HG02588 (cell line): Measurements from ENCODE around the gene ZNF611.
A peak's percentile ranks its signal among the peaks of the same experiment; 100 is the strongest.
"Not testable (repeated sequence)": the region's sequence is repeated elsewhere in the genome, so short reads cannot be mapped to it uniquely, and the experiment has no call there.

Source experiments
- ATAC-seq: cut with Tn5 transposase; IDR thresholded peaks from one replicate; pipeline ENCODE4 v1.9.1; 2021; ENCODE audit warnings: mild to moderate bottlenecking, moderate library complexity; ENCODE audit not compliant: unreplicated experiment

Gene ZNF611

DNA sequence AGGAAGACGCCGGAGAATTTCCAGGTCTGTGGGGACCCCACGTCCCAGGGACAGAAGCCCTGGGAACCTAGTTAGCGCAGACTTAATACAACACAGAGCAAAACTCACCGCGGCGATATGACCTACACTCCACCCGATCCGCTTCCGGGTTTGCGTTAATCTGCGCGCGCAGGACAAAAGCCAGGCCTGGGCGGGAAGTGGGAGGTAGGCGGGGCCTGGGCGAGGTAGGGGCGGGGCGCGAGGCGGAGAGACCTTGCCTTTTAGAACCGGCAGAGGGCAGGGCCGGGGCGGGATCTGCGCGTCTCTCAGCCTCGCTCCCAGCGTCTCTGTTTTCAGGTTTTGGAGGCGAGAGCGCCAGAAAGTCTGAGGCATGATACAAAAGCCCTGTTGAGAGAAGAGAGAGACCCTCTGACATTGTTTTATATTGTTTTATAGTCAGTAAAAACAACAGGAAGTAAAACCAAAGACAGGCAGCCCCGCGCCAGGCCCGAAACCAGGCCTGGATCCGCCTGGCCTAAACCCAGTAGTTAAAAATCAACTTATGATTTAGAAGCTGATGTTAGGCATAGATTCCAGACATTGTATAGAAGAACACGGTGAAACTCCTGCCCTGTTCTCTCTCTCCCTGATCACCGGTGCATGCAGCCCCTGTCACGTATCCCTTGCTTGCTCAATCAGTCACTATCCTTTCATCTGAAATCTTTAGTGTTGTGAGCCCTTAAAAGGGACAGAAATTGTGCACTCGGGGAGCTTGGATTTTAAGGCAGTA is at the start of gene ZNF611:
Gene ZNF611, minus strand, starts transcription at position 152 of the 769 bp plus-strand sequence. CDS start 19,150 bp downstream, outside the sequence.
- ATAC-seq: peak; percentile 84

DNA sequence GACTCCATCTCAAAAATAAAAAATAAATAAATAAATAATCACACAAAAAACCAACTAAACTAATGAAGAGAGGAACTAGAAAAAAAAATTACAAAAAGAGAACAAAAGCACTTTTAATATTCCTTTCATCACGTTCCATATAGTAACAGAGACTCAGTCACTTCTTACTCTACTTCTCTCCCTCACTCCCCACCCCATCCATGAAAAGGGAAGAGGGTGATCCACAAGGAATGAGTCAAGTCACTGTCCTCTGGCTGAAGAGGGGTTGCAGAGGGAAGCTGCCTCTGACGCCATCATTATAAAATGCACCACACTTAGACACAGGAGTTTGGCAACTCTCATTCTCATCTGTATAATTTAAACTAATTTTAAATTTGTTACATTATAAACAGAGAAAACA is 48.0 kb upstream of the ZNF611 start:
- not testable (repeated sequence) for ATAC-seq

DNA sequence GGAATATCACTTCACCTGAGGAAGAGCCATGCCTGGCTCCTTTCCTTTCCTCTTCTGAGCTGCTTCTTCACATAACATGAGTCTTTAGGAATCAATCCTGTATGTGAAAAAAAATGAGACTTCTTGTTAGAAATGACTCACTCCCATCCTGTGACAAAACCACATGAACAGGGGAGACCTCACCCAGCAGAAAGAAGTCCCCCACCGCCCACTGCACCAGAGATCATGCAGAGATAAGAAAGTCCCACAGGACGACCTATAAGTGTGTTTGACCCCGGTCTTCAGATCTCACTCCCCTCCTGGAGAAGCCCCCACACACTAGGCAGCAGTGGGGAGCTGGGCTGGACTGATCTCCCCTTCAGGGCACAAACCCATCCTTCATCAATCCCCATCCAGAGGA is 44.0 kb upstream of the ZNF611 start:
- ATAC-seq: no peak

DNA sequence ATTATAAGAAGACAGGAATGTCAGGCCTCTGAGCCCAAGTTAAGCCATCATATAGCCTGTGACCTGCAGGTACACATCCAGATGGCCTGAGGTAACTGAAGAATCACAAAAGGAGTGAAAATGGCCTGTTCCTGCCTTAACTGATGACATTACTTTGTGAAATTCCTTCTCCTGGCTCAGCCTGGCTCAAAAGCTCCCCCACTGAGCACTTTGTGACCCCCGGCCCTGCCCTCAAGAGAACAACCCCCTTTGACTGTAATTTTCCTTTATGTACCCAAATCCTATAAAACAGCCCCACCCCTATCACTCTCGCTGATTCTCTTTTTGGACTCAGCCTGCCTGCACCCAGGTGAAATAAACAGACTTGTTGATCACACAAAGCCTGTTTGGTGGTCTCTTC is 21.6 kb upstream of the ZNF611 start:
- ATAC-seq: not testable (repeated sequence)

DNA sequence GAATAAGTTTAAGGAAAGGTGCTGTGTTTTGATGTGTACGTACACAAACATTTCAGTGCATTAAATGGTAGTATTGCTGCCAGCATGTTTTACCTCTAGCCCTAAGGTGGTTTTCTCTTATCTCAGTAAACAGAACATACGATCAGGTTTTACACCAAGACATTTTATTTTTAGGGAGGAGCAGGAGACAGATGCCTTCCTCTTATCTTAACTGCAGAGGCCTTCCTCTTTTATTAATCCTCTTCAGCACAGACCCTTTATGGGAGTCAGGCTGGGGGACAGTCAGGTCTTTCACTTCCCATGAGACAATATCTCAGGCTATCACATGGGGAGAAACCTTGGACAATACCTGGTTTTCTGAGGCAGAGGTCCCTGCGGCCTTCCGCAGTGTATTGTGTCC is 14.9 kb upstream of the ZNF611 start:
- ATAC-seq: no peak

DNA sequence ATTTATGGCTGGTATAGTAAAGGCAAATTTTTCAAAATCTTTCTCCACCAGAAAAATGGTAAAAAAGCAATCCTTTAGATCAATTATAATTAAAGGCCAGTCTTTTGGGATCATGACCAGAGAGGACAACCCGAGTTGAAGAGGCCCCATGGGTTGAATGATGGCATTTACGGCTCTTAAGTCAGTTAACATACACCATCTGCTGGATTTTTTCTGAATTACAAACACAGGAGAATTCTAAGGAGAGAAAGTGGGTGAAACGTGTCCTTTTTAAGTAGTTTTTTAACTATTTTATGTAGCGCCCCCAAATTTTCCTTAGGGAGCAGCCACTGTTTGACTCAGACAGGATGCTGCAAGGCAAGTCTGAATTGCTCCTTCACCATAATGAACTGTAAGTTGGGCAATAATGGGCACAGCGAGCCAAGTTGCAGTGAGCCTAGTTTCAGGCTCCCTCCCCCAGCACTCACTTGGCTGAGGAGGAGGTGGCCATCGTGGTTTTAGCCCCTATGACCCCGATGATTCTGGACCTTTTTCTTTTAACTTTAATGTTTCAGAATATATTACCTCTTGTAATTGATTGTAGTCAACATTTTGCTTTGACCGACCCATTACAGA is 13.6 kb upstream of the ZNF611 start:
- no peak for ATAC-seq

DNA sequence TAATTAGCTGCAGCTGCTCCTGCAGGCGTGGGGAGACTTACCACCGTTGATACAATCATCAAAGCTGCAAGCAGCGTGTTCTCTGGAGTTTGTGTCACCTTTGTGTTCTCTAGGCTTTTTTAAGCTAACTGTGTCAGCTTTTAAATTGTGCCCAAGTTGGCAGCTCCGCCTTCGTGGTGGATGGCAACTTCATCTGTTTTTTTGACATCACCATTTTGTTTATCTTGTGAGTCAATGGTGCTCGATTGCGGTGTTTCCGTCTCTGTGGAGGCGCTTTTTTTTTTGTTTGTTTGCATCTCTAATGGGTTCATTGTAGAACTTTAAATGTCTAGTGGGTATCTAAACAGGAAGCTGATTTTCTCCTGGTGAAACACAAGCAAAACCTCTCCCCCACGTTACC is 11.1 kb upstream of the ZNF611 start:
- not testable (repeated sequence) for ATAC-seq

DNA sequence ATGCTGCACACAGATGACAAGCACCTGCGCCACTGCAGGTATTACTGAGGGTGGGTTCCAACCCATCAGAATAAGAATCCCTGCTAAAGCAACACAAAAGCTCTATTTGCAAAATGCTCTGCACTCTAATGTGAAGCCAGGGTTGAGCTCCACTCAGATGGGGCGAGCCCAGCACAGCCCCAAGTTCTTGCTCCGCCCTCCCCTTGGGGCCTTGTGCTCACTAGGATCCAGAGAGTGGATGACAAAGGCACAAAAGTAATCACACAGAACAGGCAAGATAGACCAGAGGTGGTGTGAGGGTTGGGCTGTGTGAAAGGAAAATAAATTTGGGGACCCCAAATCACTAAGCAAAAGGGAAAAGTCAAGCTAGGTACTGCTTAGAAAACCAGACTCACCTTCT is 8.2 kb upstream of the ZNF611 start:
- ATAC-seq: no peak

DNA sequence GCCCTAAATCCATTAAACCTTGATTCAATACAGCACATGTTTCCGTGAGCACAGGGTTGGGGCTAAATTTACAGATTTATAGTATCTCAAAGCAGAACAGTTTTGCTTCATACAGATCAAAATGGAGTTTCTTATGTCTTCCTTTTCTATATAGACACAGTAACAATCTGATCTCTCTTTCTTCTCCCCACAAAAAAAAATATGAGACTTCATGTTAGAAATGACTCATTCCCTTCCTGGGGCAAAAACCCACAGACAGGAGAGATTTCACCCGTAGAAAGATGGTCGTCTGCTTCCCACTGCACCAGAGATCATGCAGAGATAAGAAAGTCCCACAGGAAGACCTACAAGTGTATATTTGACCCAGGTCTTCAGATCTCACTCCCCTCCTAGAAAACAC is 7.7 kb upstream of the ZNF611 start:
- ATAC-seq: no peak

DNA sequence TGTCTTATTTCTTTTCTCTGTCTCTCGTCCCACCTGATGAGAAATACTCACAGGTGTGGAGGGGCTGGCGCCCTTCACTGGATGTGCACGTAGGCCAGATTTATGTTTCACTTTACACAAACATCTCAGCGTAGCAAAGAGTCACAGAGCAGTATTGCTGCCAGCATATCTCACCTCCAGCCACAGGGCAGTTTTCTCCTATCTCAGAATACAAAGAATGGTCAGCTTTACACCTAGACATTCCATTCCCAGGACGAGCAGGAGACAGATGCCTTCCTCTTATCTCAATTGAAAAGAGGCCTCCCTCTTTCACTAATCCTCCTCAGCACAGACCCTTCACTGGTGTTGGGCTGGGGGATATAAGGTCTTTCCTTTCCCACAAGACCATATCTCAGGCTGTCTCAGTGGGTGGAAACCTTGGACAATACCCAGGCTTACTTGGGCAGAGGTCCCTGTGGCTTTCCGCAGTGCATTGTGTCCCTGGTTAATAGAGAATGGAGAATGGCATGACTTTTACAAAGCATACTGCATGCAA is 7.2 kb upstream of the ZNF611 start:
- ATAC-seq: no peak

DNA sequence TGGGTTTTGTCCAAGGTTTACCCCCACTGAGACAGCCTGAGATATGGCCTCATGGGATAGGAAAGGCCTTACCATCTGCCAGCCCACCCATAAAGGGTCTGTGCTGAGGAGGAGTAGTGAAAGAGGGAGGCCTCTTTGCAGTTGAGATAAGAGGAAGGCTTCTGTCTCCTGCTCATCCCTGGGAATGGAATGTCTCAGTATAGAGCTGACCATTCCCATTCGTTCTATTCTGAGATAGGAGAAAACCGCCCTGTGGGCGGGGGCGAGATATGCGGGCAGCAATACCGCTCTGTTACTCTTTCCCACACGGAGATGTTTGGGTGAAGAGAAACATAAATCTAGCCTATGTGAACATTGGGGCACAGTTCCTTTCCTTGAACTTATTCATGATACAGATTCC is 6.5 kb upstream of the ZNF611 start:
- ATAC-seq: not testable (repeated sequence)

DNA sequence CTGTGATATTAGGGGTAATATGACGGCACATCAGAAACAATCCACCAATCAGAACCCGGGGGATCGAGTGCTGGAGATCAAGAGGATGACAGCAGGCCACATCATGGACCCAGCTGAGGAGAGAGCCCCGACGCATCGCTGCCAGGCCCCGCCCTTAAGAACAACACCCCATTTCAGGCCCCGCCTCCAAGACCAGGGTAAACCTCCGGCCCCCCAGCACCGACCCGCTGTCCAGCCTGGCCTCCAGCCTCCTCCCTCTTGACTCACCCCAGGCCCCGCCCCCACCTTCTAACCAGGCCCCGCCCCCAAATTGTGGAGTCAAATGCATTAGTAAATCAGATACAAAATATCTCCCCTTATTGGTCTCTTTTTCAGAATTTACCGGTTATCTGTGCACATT is 4.7 kb upstream of the ZNF611 start:
- no peak for ATAC-seq

DNA sequence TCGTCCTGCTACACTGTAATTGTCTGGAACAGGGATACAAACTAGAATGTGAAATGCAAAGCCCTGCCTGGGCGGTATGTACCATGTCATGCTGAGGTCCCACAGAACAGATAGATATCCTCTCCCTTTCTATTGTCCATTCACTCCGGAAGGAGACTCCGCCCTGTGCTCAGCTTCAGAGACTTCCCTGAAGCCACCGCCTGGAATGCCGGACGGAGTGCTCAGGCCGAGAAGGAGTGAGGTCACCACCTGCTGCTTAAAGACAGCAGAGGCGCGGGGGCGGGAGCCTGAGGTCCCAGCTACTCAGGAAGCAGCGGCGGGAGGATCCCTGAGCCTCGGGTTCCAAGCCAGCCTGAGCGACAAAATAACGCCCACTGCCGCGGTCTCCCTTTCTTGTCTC is 890 bp upstream of the ZNF611 start:
- no peak for ATAC-seq

DNA sequence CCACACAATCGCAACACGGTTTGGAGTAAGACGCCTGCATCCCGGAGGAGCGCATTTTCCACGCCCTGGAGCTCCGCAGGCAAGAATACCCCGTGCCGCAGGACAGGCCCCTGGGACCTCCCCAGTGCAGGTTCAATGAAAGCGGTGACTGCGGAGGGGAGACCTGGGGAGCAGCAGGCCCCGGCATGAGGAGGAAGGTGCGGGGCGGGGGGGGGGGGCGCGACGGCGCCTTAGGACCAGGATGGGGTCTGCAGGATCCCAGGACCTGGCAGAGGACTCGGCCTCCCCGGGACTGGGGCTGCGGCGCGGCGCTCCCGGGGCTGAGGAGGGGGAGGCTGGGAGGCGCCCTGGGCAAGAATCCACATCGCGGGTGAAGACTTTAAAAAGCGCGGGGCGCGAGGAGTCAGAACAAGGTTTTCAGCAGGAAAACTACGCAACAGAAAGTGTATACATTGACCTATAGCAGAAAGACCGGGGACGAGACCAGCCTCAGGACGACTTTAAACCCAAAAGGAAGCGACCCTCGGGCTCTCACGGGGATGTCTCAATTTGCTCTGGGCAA is 432 bp downstream of the ZNF611 start:
- ATAC-seq: peak; percentile 26

DNA sequence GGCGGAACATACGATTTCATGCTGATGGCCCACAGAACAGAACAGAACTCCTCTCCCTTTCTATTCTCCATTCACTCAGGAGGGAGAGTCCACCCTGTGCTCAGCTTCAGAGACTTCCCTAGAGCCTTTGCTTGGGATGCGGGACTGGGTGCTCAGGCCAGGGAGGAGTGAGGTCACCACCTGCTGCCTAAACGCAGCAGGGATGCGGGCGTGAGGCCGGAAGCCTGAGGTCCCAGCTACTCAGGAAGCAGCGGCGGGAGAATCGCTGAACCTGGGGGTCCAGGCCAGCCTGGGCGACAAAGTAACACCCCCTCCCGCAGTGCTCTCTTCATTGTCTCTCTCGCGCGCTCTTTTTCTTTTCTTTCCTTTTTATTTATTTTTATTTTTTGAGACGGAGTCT is 8.8 kb downstream of the ZNF611 start:
- not testable (repeated sequence) for ATAC-seq

DNA sequence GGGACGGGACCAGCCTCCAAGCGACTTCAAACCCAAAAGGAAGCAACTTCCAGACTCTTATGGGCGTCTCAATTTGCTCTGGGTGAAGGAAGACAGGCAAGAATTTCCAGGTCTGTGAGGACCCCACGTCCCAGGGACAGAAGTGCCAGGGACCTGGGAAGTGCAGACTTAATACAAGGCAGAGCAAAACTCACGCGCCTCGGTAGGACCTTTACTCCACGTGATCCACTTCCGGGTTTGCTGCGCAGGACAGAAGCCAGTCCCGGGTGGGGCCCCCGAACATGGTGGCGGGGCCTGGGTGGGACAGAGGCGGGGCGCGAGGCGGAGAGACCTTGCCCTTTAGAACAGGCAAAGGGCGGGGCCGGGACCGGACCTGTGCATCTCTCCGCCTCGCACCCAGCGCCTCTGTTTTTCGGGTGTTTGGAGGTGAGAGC is 9.3 kb downstream of the ZNF611 start:
- ATAC-seq: no peak

DNA sequence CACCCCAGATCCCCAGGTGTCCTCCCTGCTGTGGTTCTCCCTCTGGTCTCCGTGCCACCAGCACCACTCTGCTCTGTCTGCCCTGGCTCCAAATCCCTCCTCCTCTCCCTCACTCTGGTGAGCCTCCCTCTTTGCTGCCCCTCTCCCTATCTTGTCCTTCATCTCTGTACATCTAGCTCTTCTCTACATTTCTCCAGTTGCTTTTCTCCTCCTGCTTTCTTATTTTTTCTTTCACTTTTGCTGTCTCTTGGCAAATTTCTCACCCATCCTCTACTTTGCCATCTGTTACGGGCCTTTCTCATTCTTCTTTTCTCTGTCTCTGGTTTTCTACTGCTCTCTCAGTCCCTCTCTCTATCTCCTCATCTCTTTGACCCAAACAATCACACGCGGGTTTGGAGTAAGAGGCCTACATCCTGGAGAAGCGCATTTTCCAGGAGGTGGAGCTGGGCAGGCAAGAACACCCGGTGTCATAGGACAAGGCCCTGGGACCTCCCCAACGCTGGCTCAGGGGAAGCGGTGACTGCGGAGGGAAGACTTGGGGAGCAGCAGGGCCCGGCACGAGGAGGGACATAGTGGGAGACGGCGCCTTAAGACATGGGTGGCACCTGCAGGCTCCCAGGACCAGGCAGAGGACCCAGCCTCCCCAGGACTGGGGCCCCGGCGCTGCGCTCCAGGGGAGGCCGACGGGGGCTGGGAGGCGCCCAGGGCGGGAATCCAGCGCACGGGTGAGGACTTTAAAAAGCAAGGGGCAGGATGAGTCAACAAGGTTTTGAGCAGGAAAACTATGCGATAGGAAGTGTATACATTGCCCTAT is 9.9 kb downstream of the ZNF611 start:
- no peak for ATAC-seq

DNA sequence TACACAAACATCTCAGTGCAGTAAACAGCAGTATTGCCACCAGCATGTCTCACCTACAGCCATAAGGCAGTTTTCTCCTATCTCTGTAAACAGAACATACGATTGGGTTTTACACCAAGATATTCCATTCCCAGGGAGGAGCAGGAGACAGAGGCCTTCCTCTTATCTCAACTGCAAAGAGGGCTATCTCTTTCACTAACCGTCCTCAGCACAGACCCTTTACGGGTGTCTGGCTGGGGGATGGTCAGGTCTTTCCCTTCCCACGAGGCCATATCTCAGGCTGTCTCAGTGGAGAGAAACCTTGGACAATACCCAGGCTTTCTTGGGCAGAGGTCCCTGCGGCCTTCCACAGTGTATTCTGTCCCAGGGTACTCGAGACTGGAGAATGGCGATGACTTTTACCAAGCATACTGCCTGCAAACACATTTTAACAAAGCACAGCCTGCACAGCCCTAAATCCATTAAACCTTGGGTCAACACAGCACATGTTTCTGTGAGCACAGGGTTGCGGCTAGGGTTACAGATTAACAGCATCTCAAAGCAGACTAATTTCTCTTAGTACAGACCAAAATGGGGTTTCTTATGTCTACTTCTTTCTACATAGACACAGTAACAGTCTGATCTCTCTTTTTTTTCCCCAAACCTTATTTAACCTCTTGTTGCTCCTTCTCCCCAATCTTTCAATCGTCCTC is 10.8 kb downstream of the ZNF611 start:
- ATAC-seq: not testable (repeated sequence)

DNA sequence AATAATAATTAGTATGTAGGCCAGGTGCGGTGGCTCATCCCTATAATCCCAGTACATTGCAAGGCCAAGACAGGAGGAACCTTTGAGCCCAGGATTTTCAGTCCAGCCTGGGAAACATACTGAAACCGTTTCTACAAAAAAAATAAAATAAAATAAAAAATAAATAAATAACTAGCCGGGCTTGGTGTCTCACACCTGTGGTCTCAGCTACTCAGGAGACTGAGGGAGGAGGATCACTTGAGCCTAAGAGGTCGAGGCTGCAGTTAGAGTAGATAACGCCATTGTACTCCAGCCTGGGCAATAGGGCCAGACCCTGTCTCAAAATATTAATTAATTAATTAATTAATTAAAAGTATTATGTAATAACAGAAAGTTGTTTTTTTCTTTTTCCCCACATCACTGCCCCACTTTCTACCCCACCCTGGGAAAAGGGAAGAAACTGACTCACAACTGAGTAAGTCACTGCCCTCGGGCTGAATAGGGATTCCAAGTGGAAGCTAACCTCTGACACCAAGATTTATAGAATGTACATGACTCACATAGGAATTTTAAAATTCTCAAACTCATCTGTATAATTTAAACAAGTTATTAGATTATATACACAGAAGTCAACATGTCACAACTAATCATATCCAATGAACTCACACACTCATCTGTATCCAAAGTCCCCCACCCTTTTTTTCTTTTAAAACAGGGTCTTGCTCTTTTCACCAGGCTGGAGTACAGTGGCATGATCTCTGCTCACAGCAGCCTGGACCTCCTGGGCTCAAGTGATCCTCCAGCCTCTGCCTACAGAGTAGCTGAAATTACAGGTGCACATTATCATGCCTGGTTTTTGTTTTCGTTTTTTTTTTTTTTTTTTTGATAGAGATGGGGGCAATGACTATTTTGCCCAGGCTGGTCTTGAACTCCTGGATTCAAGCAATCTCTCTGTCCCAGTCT is 12.5 kb downstream of the ZNF611 start:
- no peak for ATAC-seq
